Inflammatory macrophage (primary cell): ENCODE results near the gene VSIG10L.

ENCODE experiments used
- DNase-seq, 2 donors: peaks; one replicate each; pipeline ENCODE4 v3.0.0-alpha.2; 2020 to 2022

Gene VSIG10L

GRCh38 chr19:51338563-51339312, 3.2 kb downstream of the VSIG10L start:
- peak; percentile 59 to 70 for DNase-seq

- DNase-seq, result no peak
These were observed 3.9 kb downstream of the VSIG10L start for GRCh38 chr19:51337861-51338562.

GRCh38 chr19:51337141-51337860, 4.6 kb downstream of the VSIG10L start:
- DNase-seq, result no peak

- no peak for DNase-seq
These were observed 8.0 kb downstream of the VSIG10L start for GRCh38 chr19:51333836-51334460.

GRCh38 chr19:51331716-51332115, 10.2 kb downstream of the VSIG10L start:
- no peak for DNase-seq

GRCh38 chr19:51331193-51331592, 10.7 kb downstream of the VSIG10L start:
- no peak for DNase-seq

GRCh38 chr19:51330366-51330765, 11.6 kb downstream of the VSIG10L start:
- no peak for DNase-seq

- DNase-seq, result no peak
These were observed 12.5 kb downstream of the VSIG10L start for GRCh38 chr19:51329411-51329810.

GRCh38 chr19:51327066-51328001, 14.6 kb downstream of the VSIG10L start:
- peak; percentile 68 to 81 for DNase-seq

- no peak for DNase-seq
These were observed 15.5 kb downstream of the VSIG10L start for GRCh38 chr19:51326216-51327065.

- peak in 1 of 2 donors; percentile 21 for DNase-seq
These were observed 16.6 kb downstream of the VSIG10L start for GRCh38 chr19:51325161-51325976.

GRCh38 chr19:51324167-51324481, 17.8 kb downstream of the VSIG10L start:
- DNase-seq, result no peak

GRCh38 chr19:51323481-51324166, 18.3 kb downstream of the VSIG10L start:
- no peak for DNase-seq

- DNase-seq, result no peak
These were observed 20.1 kb downstream of the VSIG10L start for GRCh38 chr19:51321799-51322198.

- DNase-seq, result no peak
These were observed 21.7 kb downstream of the VSIG10L start for GRCh38 chr19:51320280-51320657.

GRCh38 chr19:51319649-51320279, 22.2 kb downstream of the VSIG10L start:
- DNase-seq, result no peak

GRCh38 chr19:51318687-51319648, 23.0 kb downstream of the VSIG10L start:
- DNase-seq, result no peak

- DNase-seq, result no peak
These were observed 24.0 kb downstream of the VSIG10L start for GRCh38 chr19:51317968-51318367.
